Adrenal gland (tissue), 12 donors: ENCODE data around the gene PLXNC1. TPM values are rescaled to one million over a fixed set of nuclear protein-coding genes. Genes with fewer than 3 reads are reported as not detected.

ENCODE experiments used
- DNase-seq, 7 donors: peaks; one replicate each; pipeline ENCODE4 v3.0.0-alpha.2; 2019 to 2020
- H3K27ac ChIP-seq, 5 donors: fragments of 200-600 bp; sonication (generic) in 4 of 5; 1 replicate in 3 of 5; 2 replicates in 2 of 5; pipeline versions ENCODE4 v1.5.1 to v1.8.0; 2016 to 2020; ENCODE audit warnings: mild to moderate bottlenecking in 1 of 5
- H3K27me3 ChIP-seq: fragments of 200-600 bp; 2 replicates; pipeline ENCODE4 v1.8.0; 2021
- H3K36me3 ChIP-seq, 2 donors: fragments of 200-600 bp; replicated peaks in 1 of 2; 1 replicate in 1 of 2; 2 replicates in 1 of 2; pipeline versions ENCODE4 v1.5.1 to v1.8.0; 2018 to 2022
- H3K4me1 ChIP-seq, 2 donors: fragments of 200-600 bp; replicated peaks in 1 of 2; 1 replicate in 1 of 2; 2 replicates in 1 of 2; pipeline versions ENCODE4 v1.5.1 to v1.8.0; 2018 to 2021
- H3K4me3 ChIP-seq, 4 donors: fragments of 200-600 bp; sonication (generic) in 3 of 4; one replicate each; pipeline ENCODE4 v1.5.1; 2016 to 2018
- H3K9me3 ChIP-seq, 3 donors: fragments of 200-600 bp; sonication (generic) in 1 of 3; replicated peaks in 1 of 3; 1 replicate in 2 of 3; 2 replicates in 1 of 3; pipeline versions ENCODE4 v1.5.1 to v1.8.0; 2016 to 2021
- POLR2A ChIP-seq, 2 donors: fragments of 450-650 bp; IDR thresholded peaks; one replicate each; pipeline ENCODE4 v1.6.1; 2017; ENCODE audit warnings: antibody characterized with exemption in 2 of 2, mild to moderate bottlenecking in 2 of 2, moderate library complexity in 1 of 2
- WGBS, 4 donors: extraction: QIAGEN DNeasy Blood & Tissue Kit in 2 of 4; methylation state at CpG; one replicate each; pipeline versions ENCODE4 v1.1.5 to v1.1.7; 2013 to 2017; 5-methylcytosine and 5-hydroxymethylcytosine counted together
- intact Hi-C, 2 donors: fragments of 100-400 bp; cut with DNase I; formaldehyde crosslinking; loops; one replicate each; pipeline versions ENCODE4 v1.14.1 to v1.15.0; 2022 to 2023
- polyA plus RNA-seq, 3 donors: library from polyadenylated mRNA; stranded (reverse); fragments of 200-250 nt in 2 of 3; fragments of 350-450 nt in 1 of 3; fragmentation: Illumina TruSeq in 1 of 3; extraction: RNeasy Lipid Tissue Mini Kit (QIAGEN cat#74804) in 1 of 3; gene quantifications; one replicate each; pipeline ENCODE4 v1.2.3, GENCODE V29; 2013 to 2014
- total RNA-seq, 9 donors: library from RNA; depleted of rRNA in 4 of 9; stranded (reverse); fragments of >200 nt in 4 of 9; fragments of 120-200 nt in 1 of 9; fragmentation: NEBNext Ultra II Directional in 1 of 9; extraction: Animal tissue kit (Norgen Biotek cat#: 25700) in 1 of 9; gene quantifications; one replicate each; pipeline versions ENCODE4 v1.1.0 to v1.2.4, GENCODE V29; 2013 to 2023
- TF ChIP-seq, protein P1 (sequence below), 6 experiments: fragments of 450-650 bp in 4 of 6; fragments of 200-600 bp in 2 of 6; sonication (generic) in 1 of 6; IDR thresholded peaks; 1 replicate in 5 of 6; 2 replicates in 1 of 6; pipeline versions ENCODE4 v1.5.1 to v1.8.0; 2016 to 2021; ENCODE audit warnings: antibody characterized with exemption in 6 of 6, mild to moderate bottlenecking in 2 of 6, moderate library complexity in 1 of 6
- donor health status: healthy with polysubstance abuse.
- donor health status: Bipolar disorder and iron deficiency.
- donor health status: DM: yes; HTN: yes; CAD: no.
- donor health status: DM: no; HTN: no; CAD: no.
- donor health status: DM: no; HTN: no; CAD: no.
- donor health status: DM: yes; HTN: yes; CAD: no.

Gene PLXNC1
- total and polyA plus RNA-seq, 12 donors: 2.5 to 23.4 (median 12.3) TPM

DNA sequence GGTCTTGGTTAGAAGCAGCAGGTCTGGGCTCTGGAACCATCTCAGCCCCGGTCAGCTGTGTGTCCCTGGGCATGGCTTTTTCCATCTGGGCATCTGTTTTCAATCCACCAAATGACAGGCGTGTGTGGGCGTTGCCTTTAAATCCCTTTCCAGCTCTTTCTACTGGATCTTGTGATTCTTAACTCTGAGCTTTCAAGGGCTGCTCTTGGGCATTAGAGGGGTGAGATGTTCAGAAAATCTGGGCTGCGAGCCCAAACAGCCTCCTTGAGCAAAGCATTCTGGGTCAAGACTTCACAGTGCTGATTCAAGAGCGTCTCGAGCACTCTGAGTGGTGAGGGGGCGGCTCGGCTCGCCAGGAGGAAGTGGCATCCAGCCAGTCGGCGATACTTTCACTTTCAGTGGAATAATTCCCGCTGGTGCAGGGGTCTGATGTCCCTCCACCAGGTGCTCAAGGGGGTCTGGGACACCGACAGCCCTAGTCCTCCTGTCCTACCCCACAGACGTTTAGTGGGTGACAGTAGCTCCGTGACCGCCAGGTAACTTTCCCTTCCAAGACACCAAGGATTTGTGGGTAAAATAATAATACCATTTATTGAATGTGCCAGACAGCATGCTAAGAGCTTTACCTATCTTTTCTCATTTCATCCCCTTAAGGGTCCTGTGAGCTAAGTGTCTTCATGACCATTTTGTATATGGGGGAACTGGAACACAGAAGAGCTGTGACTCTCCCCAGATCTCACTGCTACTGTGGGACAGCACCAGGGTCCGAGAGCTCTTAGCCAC, 114.0 kb downstream of the PLXNC1 start:
- TF ChIP-seq POLR2A (IDR thresholded peaks at IDR 0.05): peak in 1 of 2 donors; percentile 87
- TF ChIP-seq, protein P1, sequence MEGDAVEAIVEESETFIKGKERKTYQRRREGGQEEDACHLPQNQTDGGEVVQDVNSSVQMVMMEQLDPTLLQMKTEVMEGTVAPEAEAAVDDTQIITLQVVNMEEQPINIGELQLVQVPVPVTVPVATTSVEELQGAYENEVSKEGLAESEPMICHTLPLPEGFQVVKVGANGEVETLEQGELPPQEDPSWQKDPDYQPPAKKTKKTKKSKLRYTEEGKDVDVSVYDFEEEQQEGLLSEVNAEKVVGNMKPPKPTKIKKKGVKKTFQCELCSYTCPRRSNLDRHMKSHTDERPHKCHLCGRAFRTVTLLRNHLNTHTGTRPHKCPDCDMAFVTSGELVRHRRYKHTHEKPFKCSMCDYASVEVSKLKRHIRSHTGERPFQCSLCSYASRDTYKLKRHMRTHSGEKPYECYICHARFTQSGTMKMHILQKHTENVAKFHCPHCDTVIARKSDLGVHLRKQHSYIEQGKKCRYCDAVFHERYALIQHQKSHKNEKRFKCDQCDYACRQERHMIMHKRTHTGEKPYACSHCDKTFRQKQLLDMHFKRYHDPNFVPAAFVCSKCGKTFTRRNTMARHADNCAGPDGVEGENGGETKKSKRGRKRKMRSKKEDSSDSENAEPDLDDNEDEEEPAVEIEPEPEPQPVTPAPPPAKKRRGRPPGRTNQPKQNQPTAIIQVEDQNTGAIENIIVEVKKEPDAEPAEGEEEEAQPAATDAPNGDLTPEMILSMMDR (IDR thresholded peaks at IDR 0.05): peak in 4 of 6 experiments; percentile 15 to 27 (median 22)
- Histone ChIP-seq H3K9me3 (no peaks in the 10 kb centered on the region), H3K4me1 (peaks cover 14 to 26% of the 10 kb centered on the region in 2 donors), H3K27ac (peak overlapping the region; percentile 58 to 95 (median 89)), H3K4me3 (peak overlapping the region in 3 of 4 donors; percentile 26 to 71 (median 44)), H3K27me3 (no peaks in the 10 kb centered on the region), H3K36me3 (no peaks in the 10 kb centered on the region)
- 7 to 11% (median 9%) methylated on average over 10 to 17 of the region's 17 CpGs for WGBS, 4 donors
- peak; percentile 92 to 97 (median 96) for DNase-seq
- intact Hi-C loops: no loop called here

DNA sequence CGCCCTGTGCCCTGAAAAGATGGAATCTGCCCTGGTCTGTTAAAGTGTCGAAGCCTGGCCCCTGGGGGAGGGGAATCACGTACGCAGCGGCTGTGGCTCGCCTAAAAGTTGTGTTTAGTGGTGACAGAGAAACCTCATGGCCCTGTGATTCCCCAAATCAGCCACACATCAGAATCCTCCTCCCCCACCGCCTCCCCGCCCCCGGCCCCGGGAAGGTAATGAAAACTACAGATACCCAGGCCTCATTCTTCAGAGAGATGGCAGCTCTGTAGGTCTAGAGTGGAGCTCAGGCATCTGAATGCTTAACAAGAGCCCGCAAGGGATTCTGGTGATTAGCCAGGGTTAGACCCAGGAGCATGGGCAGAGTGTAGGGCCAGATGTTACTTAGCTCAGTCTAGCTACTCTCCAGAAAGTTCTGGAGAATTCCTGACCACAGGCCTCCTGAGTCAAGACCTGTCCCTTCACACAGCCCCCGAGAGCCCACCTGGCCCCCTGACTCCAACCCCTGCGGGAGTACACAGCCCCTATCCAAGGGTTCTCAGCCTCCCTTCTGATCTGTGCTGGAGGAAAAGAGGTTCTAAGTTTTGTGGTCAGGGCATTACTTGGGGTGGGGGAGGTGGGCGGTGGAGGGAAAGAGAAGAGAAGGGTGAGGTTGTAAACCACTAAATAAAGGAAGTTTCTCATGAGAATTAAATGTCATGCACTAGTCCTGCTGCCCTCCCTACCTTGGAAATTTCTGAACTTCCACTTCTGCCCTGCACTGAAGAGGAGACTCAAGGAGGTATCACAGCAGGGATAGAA, 114.8 kb downstream of the PLXNC1 start:
- DNase-seq: peak; percentile 37 to 71 (median 57)
- Histone ChIP-seq H3K4me3 (peak overlapping the region in 3 of 4 donors; percentile 26 to 71 (median 44)), H3K27ac (peak overlapping the region; percentile 58 to 95 (median 89)), H3K36me3 (no peaks in the 10 kb centered on the region), H3K4me1 (peaks cover 14 to 26% of the 10 kb centered on the region in 2 donors), H3K9me3 (no peaks in the 10 kb centered on the region), H3K27me3 (no peaks in the 10 kb centered on the region)
- TF ChIP-seq, protein P1 (IDR thresholded peaks at IDR 0.05): no peak
- TF ChIP-seq POLR2A (IDR thresholded peaks at IDR 0.05): no peak
- 45 to 55% (median 49%) methylated on average over 10 to 14 of the region's 14 CpGs for WGBS, 4 donors
- intact Hi-C loops: no loop called here

DNA sequence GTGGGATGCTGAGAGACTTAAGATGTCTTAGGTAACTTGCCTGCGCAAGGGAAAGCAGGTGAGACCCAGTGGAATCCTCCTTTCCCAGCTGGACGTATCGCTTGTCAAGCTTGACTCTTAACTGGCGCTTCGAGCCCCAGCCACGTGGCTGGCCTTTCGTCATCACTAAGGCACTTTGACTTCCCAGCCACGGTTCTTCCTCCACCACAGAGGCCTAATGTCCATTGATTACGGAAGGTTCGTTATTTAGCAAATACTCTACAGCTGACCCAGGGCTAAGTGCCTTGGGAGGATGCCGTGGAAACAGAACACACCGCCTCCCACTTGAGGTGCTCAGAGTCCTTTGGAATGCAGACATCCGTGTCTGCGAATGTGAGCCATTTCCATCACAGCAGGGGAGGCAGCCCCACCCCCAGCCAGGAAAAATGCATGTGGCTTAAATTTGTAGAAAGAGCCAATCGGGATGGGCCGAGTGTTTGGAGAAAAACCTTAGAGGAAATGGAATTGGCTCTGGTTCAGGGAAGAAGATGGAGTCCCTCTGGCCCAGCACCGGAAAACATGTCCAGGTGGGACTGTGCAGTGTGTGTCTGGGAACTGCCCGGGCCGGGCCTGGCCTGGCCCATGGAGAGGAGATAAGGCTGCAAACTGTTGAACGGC, 115.7 kb downstream of the PLXNC1 start:
- TF ChIP-seq, protein P1 (IDR thresholded peaks at IDR 0.05): no peak
- no peak for TF ChIP-seq POLR2A (IDR thresholded peaks at IDR 0.05)
- no peaks in the 10 kb centered on the region for H3K9me3 ChIP-seq
- DNase-seq: peak in 1 of 7 donors; percentile 50
- intact Hi-C loops: no loop called here
- peaks cover 14 to 26% of the 10 kb centered on the region in 2 donors for H3K4me1 ChIP-seq
- 67 to 83% (median 78%) methylated on average over 20 of the region's 20 CpGs for WGBS, 4 donors
- H3K4me3 ChIP-seq: no peak overlapping the region
- H3K27ac ChIP-seq: peak overlapping the region in 2 of 5 donors; percentile 94 to 95
- no peaks in the 10 kb centered on the region for H3K36me3 ChIP-seq
- no peaks in the 10 kb centered on the region for H3K27me3 ChIP-seq
